Peyer's patch (tissue), 4 donors: Measurements from ENCODE around the gene SYCP2.

Source experiments
- CTCF ChIP-seq, 6 experiments: fragments of 450-650 bp in 4 of 6; fragments of 200-600 bp in 2 of 6; sonication (generic) in 1 of 6; IDR thresholded peaks; one replicate each; pipeline ENCODE4 v1.5.1; 2017 to 2019; ENCODE audit warnings: antibody characterized with exemption in 6 of 6, mild to moderate bottlenecking in 3 of 6, moderate library complexity in 1 of 6
- POLR2A ChIP-seq, 2 donors: fragments of 450-650 bp; IDR thresholded peaks; one replicate each; pipeline ENCODE4 v1.5.1; 2017; ENCODE audit warnings: antibody characterized with exemption in 2 of 2, mild to moderate bottlenecking in 2 of 2, moderate library complexity in 2 of 2

- TF ChIP-seq CTCF (IDR thresholded peaks at IDR 0.05) (no peak), POLR2A (IDR thresholded peaks at IDR 0.05) (no peak)
Observed at GRCh38 chr20:59938221-59938620, 4.8 kb upstream of the SYCP2 start.
